VCaP (cell line): ENCODE measurements around the gene SIM2.

Experiments used
- H3K27ac ChIP-seq: fragments of 450-650 bp; 2 replicates; pipeline ENCODE4 v1.5.1; 2017
- TF ChIP-seq, protein P1 (sequence below): fragments of 450-650 bp; conservative IDR thresholded peaks from 2 replicates; pipeline ENCODE4 v1.5.1; 2017; ENCODE audit warnings: mild to moderate bottlenecking, moderate library complexity

The SIM2 gene

DNA sequence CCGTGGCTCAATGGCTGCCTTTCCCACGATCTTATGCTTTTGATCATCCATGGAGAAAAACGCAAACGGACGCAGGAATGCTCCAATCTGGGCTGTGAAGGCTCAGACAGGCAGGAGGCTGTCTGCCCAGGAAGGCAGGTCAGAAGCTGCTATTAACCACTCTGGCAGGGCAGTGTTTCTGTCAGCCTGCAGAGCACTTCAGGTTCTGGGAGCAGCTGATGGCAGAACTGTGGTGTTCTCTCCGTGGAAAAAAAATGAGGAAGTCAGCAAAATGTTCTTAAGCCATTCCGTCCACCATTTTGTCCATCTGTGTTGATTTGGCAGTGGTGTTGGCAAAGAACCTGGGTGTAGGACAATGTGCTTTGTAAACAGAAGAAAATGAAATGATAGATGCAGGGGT lies 91.7 kb downstream of the SIM2 start:
- TF ChIP-seq, protein P1, sequence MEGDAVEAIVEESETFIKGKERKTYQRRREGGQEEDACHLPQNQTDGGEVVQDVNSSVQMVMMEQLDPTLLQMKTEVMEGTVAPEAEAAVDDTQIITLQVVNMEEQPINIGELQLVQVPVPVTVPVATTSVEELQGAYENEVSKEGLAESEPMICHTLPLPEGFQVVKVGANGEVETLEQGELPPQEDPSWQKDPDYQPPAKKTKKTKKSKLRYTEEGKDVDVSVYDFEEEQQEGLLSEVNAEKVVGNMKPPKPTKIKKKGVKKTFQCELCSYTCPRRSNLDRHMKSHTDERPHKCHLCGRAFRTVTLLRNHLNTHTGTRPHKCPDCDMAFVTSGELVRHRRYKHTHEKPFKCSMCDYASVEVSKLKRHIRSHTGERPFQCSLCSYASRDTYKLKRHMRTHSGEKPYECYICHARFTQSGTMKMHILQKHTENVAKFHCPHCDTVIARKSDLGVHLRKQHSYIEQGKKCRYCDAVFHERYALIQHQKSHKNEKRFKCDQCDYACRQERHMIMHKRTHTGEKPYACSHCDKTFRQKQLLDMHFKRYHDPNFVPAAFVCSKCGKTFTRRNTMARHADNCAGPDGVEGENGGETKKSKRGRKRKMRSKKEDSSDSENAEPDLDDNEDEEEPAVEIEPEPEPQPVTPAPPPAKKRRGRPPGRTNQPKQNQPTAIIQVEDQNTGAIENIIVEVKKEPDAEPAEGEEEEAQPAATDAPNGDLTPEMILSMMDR = no peak
- peak overlapping the region; percentile 82 for H3K27ac ChIP-seq

DNA sequence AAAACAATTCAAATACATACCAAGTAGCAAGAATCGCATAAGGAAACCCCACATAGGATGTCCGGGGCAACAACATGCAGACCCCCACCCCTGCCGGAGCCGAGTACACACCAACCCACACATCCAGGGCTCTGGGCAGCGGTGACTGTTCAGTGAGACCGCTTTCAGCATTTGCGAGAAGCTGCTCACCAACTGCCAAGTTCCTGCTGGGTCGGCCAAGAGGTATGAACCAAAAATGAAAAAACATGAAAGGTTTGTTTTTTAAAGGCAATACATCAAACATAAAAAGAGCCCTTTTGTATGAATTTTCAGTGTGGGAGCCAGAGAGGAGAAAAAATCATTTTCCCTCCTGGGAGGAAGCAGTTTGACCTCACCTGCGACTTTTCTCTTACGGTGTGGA lies 92.3 kb downstream of the SIM2 start:
- H3K27ac ChIP-seq = peak overlapping the region; percentile 82
- TF ChIP-seq, protein P1 = no peak

DNA sequence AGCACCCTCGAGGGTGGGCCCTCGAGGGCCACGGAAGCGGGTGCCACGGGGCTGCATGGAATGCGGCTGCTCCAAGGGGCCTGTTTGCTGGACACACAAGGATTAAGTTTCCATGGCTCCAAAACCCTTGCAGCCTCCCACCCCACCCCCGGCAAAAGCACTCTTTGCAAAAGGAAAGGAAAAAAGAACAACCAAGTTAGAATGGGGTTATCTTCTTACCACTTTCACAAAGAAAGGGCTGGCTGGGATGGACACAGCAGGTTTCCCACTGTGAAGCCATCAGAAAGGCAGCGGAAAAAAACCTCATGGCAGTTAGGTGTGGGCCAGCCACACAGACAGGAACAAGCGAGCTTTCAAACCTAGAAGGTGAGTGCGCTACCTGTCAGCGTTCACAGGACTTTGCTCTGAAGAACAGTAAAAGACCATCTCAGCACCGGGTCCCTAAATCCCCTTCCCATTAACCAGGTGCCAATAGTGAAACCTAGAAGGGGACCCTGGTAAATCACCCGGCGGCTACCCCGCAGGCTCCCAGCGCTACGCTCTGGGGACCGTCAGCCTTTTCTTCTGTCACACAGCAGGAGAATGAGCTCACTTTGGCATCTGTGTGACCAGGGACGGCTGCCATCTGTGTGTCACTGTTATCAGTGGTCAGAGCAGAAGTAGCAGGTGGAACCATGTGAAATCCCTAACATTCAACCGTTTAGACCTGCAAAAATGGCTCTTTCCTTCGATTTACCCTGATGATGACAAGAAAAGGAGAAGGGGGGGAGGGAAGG lies 93.0 kb downstream of the SIM2 start:
- TF ChIP-seq, protein P1 = no peak
- H3K27ac ChIP-seq = peak overlapping the region; percentile 82; the same call in 1 of the 2 replicates

DNA sequence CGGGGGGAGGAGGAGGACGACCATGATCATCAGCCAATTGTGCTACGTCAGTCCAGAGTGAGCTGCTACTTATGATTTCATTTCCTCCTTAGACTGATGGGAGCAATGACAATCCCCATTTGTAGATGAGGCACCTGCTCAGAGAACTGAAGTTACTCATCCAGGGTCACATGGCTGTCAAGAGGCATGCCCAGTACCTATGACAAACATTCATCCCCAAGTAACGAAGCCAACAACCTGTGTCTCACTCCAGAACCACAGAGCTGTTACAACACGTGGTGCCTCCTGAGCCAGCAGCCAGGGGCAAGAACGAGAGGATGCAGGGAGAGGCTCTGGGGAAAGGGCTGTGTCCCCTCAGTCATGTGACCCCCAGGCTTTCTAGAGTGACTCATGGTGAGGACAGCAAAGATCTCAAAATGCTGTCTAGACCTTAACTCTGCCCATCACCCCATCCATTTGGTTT lies 93.6 kb downstream of the SIM2 start:
- TF ChIP-seq, protein P1 = no peak
- H3K27ac ChIP-seq = no peak overlapping the region

DNA sequence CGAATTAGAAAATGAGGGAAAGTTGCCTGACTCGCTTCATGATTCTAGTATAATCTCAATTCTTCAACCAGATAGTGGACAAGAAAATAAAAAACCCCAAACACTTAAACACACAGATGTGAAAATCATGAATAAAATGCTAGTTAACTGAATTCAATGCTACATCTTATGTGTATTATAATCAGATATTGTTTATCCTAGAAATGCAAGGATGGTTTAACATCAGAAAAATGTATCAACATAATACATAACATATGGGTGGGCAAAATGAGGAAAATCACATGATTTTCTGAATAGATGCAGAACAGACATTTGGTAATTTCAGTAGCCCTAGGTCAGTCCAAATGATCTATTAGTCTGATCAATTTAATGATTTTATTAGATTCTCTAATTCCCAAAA lies 97.2 kb downstream of the SIM2 start:
- no peak overlapping the region for H3K27ac ChIP-seq
- TF ChIP-seq, protein P1 = no peak

DNA sequence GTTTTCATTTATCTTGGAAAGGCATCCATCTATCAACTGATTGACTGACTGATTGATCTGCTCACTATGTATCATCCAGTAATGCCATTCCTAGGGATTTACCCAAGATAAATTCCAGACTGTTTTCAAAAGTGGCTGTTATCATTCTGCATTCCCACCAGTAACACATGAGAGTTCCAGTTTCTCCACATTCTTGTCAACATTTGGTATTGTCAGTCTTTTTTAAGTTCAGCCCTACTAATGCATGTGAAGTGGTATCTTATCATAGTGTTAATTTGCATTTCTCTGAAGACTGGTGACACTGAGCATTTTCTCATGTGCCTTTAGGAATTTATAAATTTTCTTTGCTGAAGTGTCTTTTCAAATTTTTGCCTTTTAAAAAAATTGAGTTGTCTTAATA lies 99.6 kb downstream of the SIM2 start:
- TF ChIP-seq, protein P1 = no peak

More for the DNA sequence above, 99.6 kb downstream of the SIM2 start:
- no peak overlapping the region for H3K27ac ChIP-seq
